GM18499 (cell line): ENCODE measurements around the gene LASP1.

Source experiments
- ATAC-seq: cut with Tn5 transposase; IDR thresholded peaks from one replicate; pipeline ENCODE4 v1.9.1; 2021; ENCODE audit warnings: moderate number of reproducible peaks; ENCODE audit not compliant: insufficient read depth, unreplicated experiment

LASP1 gene

DNA sequence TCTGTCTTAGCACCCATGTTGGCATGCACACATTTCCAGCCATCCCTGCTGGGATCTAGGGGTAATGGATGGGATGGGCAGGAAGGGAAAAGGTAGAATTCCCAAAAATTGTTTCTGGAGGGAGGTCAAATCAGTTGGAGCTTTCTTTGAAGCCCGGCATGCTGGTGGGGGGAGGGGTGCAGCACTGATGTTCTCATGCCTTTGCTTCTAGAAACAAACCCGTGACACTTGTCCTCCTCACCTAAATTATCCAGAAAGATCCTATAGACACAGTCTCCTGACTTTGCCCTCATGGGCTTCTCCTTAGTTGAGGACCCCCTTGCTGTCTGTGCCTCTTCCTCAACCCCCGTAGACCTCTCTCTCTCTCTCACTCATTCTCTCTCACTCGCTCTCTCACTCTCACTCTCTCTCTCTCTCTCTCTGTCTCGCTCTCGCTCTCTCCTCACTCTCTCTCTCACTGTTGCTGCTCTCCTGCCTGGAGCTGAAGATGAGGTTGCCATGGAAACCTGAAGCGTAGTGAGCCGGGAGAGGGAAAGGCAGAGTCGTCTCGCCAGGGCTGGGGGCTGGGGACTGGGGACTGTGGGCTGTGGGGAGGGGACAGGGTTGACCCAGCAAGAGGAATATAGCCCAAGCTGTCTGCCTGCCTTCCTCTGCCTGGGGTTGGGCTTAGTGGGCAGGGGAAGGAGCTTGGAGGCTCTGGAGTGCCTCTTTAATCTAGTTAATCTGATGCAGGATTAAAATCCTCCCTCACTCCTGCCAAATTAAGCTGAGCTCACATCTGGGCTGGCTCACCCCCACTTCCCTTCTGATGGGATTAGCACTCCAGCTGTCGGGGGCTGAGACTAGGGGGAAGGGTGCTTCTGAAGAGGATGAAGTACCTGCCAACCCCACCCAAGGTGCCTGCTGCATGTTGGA lies 16.1 kb downstream of the LASP1 start:
- ATAC-seq: no peak

DNA sequence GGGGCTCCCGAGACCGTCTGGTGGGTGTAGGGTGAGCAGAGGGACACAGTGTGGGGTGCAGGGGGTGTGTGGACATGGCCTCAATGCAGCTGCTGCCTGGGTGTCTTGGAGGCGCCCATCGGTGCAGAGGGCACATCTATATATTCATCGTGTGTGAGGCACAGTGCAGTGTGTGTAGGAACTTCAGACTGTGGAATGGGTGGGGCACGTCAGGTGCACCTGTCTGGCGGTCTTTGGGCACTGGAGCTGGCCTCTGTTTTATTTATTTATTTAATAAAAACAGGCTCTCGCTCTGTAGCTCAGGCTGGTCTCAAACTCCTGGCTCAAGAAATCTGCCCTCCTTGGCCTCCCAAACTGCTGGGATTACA lies 16.8 kb downstream of the LASP1 start:
- ATAC-seq: no peak

DNA sequence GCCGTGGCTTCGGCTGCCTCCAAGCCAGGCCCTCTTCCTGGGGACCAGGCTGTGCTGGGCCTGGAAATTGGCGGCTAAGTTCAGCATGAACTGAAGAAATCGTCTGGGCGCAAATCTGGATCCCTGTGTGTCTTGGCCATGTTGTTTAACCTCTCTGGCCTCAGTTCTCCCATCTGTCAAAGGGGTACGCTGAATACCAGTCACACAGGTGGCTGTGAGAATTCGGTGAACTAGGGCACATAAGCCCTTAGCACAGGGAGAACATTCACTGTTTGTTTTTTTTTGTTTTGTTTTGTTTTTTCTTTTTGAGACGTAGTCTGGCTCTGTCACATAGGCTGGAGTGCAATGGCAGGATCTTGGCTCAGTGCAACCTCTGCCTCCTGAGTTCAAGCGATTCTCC lies 19.0 kb downstream of the LASP1 start:
- no peak for ATAC-seq

DNA sequence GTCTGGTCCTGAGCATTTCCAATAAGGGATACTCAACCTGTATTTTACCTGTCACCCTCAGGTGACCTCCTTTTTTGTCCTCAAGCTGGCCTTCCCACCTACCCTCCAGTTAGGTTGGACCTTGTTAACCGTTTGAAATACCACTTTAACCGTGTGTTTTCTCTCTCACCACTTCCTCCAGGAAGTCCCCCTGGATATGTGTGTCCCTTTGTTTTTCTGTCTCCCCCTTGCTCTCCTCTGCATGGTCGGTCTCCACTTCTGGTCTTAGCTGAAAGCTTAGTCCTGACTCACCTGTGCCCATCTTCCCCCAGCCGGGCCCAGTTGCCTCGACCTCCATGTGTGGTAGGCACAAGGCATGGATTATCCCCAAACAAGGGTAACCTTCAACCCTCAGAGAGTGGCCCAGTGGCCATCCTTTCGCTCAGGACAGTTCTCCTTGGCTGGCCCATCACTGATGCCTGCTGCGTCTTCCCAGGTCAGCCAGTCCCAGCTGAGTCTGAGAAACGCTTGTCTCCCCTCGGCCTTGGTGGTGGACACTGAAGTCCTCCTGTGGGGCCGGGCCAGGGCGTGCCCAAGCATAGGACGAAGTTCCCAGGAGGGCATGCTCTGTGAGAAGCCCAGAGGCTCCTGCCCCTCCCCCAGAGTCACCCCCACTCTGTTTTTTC lies 20.0 kb downstream of the LASP1 start:
- no peak for ATAC-seq

DNA sequence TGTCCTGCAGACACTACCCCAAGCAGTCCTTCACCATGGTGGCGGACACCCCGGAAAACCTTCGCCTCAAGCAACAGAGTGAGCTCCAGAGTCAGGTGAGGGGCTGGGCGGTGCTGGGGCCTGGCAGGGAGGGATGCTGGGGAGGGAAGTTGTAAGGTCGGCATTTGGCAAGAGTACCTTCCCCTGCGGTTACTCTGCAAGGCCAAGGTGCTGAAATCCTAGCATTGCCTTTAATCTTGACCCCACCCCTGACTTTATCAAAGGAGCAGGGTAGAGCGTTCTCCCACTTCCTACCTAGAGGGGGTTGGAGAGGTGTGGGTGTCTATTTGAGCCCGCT lies 20.5 kb downstream of the LASP1 start:
- ATAC-seq: no peak

DNA sequence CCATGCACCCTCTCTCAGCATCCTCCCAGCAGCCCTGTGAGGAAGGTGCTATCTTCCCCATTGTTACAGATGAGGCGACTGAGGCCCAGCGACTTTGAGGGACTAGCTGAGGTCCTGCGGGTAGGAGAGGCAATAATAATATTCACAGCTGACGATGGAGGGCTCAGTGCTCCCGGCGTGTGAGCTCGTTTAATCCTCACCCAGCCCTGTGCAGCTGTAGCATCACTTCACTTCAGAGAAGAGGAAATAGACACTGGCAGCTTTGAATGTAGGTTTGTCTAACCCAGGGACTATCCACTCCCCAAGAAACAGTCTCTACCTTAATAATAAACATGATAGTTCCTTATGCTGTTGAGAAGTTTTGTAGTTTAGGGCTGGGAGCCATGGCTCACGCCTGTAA lies 21.6 kb downstream of the LASP1 start:
- no peak for ATAC-seq

DNA sequence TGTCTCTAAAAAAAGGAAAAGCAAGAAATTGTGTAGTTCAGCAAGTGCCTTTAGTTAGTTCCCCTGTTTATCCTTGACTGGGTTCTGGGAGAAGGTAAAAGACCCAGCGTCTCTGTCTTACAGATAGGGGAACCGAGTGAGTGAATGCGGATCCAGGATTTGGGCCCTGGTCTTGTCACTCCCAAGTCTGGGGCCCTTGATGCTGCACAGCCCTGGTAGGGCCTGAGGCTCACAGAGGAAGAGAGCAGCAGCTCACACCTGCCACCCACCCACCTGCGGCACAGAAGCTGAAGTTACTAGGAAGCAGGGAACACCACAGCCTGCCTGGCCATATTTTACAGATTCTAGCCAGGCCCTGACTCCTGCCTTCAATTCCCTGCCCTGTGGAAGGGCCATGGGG lies 22.2 kb downstream of the LASP1 start:
- ATAC-seq: no peak

DNA sequence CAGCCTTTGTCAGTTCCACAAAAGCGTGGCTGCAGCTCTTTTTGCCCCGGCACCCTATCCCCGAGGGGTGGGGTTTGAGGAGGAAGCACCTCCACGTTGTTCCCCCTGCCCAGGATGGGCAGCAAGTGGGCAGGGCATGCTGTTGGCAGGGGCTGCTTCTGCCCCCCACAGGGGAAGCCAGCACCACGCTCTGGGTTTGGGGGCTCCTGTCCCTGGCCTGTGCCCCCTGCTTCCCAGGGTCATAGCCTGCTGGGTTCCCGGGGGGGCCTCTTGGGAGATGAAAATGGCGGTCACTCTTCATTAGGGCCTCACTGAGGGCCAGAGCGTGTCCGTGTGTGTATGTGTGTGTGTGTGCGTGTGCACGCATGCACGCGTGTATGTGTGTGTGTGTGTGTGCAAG lies 22.8 kb downstream of the LASP1 start:
- ATAC-seq: no peak

DNA sequence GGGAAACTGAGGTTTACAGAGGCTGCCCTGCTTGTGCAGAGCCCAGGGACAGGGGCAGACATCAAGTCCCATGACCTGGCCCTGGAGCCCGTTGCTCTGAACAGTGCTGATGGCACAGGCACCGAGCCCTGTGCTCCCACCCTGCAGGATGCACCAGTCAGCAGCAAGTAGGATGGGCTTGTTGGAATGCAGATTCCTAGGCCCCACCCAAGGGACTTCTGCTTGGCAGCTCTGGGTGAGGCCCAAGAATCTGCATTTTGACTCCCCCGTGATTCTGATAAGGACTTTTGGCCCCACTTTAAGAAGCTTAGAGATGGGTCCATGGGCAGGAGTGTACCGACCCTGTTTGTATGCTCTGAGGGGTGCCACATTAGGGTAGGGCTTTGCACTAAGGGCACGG lies 23.3 kb downstream of the LASP1 start:
- no peak for ATAC-seq

DNA sequence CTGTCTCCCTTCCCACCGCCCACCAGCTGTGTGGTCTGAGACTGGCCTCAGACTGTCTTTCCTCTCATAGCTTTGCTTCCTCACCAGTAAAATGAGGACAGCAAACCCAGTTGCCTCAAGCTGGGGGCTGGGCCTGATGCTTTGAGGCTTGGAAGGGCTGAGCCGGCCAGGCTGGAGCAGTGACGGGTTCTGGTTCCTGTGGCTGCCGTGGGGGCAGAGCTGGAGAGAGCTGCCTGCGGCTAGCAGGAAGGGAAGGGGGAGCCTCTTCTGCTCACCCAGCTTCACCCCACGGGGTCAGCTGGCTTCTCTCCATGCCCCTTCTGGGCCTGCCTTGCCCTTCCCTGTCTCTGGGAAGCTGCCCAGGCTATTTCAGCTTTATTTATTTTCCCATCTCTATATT lies 23.7 kb downstream of the LASP1 start:
- no peak for ATAC-seq

DNA sequence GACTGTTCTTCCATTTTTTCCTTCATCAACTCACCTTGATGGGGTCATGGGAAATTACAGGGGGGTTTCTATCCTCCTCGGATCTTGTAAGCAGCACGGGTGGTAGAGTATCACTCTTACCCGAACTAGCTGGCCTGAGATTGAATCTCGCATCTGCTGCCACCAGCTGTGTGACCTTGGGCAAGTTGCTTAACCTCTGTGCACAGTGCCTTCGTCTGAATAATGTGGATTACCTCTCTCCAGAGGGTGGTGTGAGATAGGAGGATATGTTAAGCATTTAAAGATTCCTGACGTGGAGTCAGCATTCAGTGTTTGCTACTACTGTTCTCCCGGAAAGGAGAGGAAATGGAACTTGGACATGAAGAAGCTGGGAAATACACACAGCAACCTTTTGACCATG lies 24.4 kb downstream of the LASP1 start:
- no peak for ATAC-seq

DNA sequence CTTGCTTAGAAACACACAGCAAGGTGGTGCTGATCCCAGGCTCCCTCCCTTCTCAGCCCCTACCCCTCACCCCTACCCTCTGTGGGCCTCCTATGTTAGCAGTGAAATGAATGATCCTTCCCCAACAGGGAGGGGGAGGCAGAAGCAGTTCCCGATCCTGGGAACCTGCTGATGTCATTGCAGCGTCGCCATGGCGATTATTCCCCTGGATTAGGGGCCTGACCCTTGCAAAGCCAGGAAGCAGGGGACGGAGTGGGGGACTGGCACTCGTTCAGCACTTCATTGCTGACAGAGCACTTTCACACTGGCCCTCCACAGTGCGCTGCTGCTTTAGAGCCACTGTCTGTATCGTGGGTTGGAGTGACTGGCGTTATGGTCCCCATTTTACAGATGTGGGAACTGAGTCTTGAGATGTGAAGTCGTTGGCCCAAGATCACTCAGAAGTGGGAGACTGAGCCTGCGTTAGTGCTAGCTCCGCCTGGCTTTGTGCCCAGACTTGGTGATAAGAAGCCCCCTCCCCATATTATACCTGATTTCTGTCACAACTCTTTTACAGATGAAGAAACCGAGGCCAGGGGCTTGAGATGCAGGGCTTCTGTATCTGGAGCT lies 26.6 kb downstream of the LASP1 start:
- no peak for ATAC-seq

DNA sequence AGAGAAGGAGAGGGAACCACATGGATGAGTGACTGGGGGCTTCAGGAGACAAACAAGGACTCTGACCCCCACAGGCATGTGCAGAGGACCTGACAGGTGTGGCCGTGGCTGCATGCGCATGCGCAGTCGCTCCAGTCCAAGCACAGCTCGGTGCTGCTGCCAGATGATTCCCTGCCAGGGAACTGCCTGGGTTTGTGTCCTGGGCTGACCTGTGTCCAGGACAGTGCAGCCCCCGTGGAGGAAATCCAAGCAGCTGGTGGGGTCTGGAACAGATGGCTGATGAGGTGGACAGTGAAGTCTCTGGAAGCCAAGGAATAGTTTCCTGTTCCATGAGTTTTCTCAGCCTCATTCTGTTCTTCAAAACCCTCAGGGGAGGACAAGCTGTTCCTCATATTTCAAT lies 27.3 kb downstream of the LASP1 start:
- no peak for ATAC-seq

DNA sequence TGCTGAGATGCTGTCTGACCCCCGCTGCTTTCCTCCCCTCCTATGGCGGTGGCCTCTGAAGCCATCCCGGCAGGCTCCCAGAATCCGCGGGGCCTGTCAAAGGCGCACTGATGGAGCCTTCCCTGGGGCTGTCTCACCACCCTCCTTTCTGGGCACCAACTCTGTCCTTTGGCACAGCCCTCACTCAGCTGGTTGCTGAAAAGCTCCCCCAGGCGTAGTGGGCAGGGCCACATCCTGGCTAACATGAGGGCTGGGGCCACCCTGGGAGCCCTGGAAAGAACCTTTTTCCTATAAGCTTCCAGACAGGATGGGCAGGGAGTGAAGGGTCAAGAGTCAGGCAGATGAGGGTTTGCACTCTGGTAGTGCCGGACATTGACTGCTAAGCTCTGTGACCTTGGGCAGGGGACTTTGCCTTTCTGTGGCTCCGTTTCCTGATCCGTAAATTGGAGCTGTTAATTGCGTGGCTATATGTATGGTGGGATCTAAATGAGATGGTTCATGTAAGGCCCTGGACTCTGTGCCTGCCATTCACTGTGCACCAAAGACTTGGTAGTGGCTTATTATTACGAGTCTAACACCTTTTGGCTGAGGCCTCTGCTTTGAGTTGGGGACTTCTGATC lies 27.9 kb downstream of the LASP1 start:
- ATAC-seq: no peak

DNA sequence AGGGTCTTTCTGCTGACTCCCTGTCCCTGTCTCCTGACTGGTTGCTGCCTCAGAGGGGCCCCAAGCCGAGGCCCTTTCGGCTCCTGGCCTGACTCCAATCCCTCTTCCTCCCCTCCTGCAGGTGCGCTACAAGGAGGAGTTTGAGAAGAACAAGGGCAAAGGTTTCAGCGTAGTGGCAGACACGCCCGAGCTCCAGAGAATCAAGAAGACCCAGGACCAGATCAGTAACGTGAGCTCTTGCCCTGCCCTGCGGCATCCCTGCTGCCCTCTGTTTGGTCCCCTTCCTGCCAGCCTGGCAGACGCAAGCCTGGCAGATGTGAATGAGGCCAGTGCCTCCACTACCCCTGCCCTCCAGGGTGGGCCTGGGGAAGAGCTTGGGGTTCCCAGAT lies 28.4 kb downstream of the LASP1 start:
- ATAC-seq: no peak

DNA sequence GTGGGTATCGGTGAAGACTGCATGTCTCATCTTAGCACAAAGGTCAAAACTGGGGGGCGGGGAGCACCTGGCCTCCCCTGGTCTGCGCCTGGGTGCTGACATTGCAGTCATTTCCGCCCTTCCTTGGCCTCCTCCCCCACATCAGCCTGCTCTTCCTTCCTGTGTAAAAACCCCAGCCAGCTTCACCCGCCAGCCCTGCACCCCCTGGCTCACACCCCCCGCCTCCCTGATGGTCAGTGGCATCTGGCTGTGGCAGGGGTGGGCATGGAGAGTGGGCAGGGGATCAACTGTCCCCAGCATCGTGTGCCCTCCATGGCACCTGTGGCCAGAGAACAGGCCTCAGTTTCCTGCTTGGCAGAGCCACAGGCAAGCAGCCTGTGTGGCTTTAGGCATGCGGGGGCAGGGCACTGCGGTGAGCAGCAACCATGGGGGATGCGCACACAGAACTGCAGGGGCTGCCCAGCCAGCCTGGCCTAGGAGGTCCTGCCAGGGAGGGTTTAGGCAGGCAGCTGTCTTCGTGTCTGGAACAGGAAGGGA lies 29.0 kb downstream of the LASP1 start:
- no peak for ATAC-seq

DNA sequence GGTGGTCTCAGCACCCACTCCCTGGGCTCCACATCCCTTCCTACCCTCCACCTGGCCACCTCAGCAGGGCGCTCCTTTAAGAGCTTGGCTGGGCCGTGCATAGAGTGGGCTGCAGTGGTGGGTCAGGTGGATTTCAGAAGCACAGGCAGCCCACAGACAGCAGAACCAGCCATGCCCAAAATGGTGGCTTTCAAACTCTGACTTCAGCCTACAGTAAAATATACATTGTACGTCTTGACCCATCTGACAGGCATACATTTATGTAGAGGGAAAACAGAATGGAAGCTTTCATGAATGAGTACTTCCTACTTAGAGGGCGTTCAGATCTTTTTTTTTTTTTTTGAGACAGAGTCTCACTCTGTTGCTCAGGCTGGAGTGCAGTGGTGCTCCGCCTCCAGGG lies 29.6 kb downstream of the LASP1 start:
- ATAC-seq: no peak

DNA sequence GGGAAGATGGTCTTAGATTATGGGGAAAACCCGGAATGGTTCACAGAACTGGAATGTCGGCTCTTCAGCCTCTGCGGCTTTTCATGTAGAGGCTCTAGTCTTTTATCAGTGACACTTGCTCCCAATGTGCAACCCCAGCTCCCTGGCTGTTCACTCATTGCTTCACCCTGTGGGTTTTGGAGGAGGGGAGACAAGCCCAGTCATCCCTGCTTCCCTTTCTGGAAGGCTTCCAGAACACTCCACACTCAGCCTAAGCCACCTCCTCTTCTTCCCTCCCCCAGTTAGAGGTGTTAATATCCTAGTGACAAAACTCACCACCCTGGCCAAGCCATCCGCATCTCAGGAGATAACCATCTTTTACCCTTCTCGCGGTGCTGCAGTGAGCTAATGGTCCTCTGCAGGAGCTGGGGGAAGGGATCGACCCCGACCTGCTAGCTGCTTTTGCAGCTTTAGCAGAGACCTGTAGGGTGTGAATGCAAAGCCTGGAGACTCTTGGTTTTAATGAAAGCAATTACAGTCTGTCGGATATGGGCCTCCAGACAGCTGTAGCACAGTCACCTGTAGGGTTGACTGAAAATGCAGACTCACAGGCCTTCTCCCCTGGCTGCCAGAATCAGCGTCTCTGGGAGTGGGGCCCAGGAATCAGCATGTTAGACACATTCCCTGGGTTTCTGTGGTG lies 31.3 kb downstream of the LASP1 start:
- no peak for ATAC-seq

DNA sequence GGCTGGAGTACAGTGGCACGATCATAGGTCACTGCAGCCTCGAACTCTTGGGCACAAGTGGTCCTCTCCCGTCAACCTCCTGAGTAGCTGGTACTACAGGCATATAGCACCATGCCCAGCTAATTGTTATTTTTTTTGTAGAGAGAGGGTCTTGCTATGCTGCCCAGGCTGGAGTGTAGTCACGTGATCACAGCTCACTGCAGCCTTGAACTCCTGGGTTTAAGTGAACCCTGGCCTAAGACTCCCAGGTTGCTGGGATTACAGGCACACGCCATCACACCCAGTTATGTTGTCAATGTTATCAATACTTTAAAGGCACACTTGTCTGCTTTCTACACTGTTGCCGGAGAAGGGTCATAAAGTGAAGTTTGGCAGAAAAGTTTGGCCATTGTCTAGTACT lies 33.5 kb downstream of the LASP1 start:
- ATAC-seq: no peak

DNA sequence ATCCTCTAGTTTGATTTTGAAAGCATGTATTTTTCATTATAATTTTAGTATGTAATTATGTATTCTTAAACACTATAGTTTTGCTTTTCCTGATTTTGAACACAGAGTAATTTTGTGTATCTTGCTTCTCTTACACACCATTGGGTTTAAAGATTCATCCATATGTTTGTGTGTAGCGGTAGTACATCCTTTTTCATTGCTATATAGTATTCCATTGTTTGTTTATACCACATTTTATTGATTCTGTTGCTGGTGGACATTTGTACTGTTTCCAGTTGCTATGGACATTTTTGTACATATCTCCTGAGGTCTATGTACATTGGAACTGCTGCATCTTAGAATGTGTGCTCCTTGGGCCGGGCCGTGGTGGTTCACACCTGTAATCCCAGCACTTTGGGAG lies 35.0 kb downstream of the LASP1 start:
- ATAC-seq: no peak
